ENCODE results near the gene C2orf80.

C2orf80 gene

GRCh38 chr2:208210688-208211451 is 21.0 kb upstream of the C2orf80 start:
- no peak for TF ChIP-seq CTCF (conservative IDR thresholded peaks at IDR 0.05)
- no peak overlapping the region for H3K27ac ChIP-seq

GRCh38 chr2:208208335-208209085 is 18.7 kb upstream of the C2orf80 start:
- no peak overlapping the region for H3K27ac ChIP-seq
- no peak for TF ChIP-seq CTCF (conservative IDR thresholded peaks at IDR 0.05)

- no peak for TF ChIP-seq CTCF (conservative IDR thresholded peaks at IDR 0.05)
- no peak overlapping the region for H3K27ac ChIP-seq
These were observed 17.9 kb upstream of the C2orf80 start for GRCh38 chr2:208207769-208208168.

GRCh38 chr2:208204166-208204565 is 14.3 kb upstream of the C2orf80 start:
- no peak overlapping the region for H3K27ac ChIP-seq
- no peak for TF ChIP-seq CTCF (conservative IDR thresholded peaks at IDR 0.05)

- no peak overlapping the region for H3K27ac ChIP-seq
- no peak for TF ChIP-seq CTCF (conservative IDR thresholded peaks at IDR 0.05)
These were observed 5.7 kb upstream of the C2orf80 start for GRCh38 chr2:208195531-208195930.

GRCh38 chr2:208192611-208193236 is 2.9 kb upstream of the C2orf80 start:
- H3K27ac ChIP-seq = no peak overlapping the region
- TF ChIP-seq CTCF (conservative IDR thresholded peaks at IDR 0.05) = no peak

- H3K27ac ChIP-seq = peak overlapping the region; percentile 60
- no peak for TF ChIP-seq CTCF (conservative IDR thresholded peaks at IDR 0.05)
These were observed 591 bp downstream of the C2orf80 start for GRCh38 chr2:208189069-208189809.

All from VCaP (cell line).